SJSA1 (cell line): ENCODE data around the gene GALNT11. TPM values are rescaled to one million over a fixed set of nuclear protein-coding genes. Genes with fewer than 3 reads are reported as not detected.
A peak's percentile ranks its signal among the peaks of the same experiment; 100 is the strongest.

Experiments
- DNase-seq, 2 experiments: peaks; one replicate each; pipeline ENCODE4 v3.0.0-alpha.2; 2015 to 2020; ENCODE audit warnings: low spot score in 2 of 2, low read depth in 1 of 2
- H3K27ac ChIP-seq: fragments of 250-450 bp; sonication (Bioruptor Pico); 2 replicates; pipeline ENCODE4 v1.5.1; 2020; ENCODE audit warnings: mild to moderate bottlenecking, moderate library complexity
- H3K27me3 ChIP-seq: fragments of 250-450 bp; sonication (Bioruptor Pico); replicated peaks from 2 replicates; pipeline ENCODE4 v1.5.1; 2020; ENCODE audit warnings: mild to moderate bottlenecking, moderate library complexity
- H3K36me3 ChIP-seq: fragments of 250-450 bp; sonication (Bioruptor Pico); 2 replicates; pipeline ENCODE4 v1.5.1; 2020; ENCODE audit warnings: mild to moderate bottlenecking
- H3K4me1 ChIP-seq: fragments of 250-450 bp; sonication (Bioruptor Pico); replicated peaks from 2 replicates; pipeline ENCODE4 v1.6.1; 2021; ENCODE audit warnings: mild to moderate bottlenecking
- H3K4me3 ChIP-seq: fragments of 250-450 bp; sonication (Bioruptor Pico); 2 replicates; pipeline ENCODE4 v1.5.1; 2020; ENCODE audit warnings: mild to moderate bottlenecking
- H3K9me3 ChIP-seq: fragments of 250-450 bp; sonication (Bioruptor Pico); replicated peaks from 2 replicates; pipeline ENCODE4 v1.5.1; 2020; ENCODE audit warnings: mild to moderate bottlenecking
- total RNA-seq: library from RNA; depleted of rRNA; stranded (reverse); fragments of >200 nt; shearing (Covaris generic); gene quantifications from 2 replicates; pipeline ENCODE4 v1.2.3, GENCODE V29; 2014; rRNA removed

GALNT11 gene
- total RNA-seq, 1 experiment from 2014 or later: 48.8 TPM

- Histone ChIP-seq H3K4me3 (no peak overlapping the region), H3K4me1 (peaks cover 27% of the 10 kb centered on the region), H3K27me3 (no peaks in the 10 kb centered on the region), H3K9me3 (no peaks in the 10 kb centered on the region), H3K27ac (no peak overlapping the region), H3K36me3 (peaks cover 65% of the 10 kb centered on the region)
- no peak for DNase-seq
Measured at GRCh38 chr7:152140560-152140959, 115.1 kb downstream of the GALNT11 start.

DNA sequence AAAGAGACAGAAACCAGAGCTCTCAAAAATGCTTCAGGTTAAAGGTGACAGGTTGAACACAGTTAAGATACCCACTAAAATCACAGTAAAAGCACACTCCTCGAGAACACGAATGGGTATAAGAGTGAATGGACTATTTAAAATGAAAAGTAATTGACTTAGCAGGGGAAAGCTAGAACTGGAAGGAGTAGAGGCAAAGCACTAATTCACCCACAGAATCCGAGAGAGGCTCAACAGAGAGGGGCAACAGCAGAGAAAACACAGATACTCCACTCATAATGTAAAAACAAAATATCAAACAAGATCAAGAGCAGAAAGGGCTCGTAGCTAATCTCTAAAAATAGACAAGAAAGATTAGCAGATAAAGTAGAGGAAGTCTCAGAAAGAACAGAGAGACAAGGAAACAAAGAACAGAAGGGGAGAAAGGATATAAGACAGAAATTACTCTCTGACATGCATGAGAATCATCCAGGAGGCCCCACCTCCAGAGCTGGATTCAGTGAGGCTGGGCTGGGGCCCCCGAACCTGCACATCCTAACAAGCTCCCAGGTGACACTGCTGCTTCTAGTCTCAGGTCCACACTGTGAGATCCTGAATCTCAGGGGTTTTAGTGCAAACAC is 117.6 kb downstream of the GALNT11 start:
- no peaks in the 10 kb centered on the region for H3K9me3 ChIP-seq
- DNase-seq: no peak
- H3K4me3 ChIP-seq: no peak overlapping the region
- H3K36me3 ChIP-seq: peaks cover 76% of the 10 kb centered on the region
- peaks cover 12% of the 10 kb centered on the region for H3K4me1 ChIP-seq
- no peak overlapping the region for H3K27ac ChIP-seq
- no peaks in the 10 kb centered on the region for H3K27me3 ChIP-seq

DNA sequence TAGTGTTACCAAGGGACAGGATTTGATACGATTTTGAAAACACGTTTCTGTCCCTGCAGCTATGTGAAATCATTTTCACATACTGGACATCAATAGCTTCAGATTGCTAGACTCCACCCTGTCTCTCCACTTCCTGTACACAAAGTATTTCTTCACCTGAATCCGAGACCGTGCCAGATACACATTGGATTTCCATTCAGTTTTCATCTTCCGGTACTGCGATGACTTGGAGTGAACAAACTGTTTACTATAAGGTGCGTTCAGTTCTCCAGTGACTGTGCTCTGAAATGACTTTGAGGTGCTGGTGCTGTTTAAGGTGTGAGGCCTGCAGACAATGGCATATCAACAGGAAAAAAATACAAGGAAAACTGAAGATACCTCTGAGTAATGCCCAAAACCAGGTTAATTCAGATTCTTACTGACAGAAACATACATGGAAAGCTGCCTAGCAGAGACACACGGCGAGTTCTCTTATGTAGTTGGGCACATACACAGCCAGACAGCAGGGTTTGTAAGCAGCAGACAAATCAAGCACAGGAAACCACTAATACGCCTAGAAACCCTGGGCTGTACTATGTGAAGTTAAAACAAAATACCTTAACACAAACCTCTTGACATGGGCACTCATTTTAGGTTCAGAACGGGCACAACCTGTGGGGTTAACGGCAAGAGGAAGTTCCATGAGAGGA is 119.2 kb downstream of the GALNT11 start:
- no peak for DNase-seq
- H3K36me3 ChIP-seq: peaks cover 77% of the 10 kb centered on the region

GRCh38 chr7:152145853-152146466 is 120.5 kb downstream of the GALNT11 start:
- Histone ChIP-seq H3K4me3 (no peak overlapping the region), H3K27ac (no peak overlapping the region), H3K9me3 (no peaks in the 10 kb centered on the region), H3K36me3 (peaks cover 78% of the 10 kb centered on the region), H3K4me1 (peaks cover 12% of the 10 kb centered on the region; the same call in 1 of the 2 replicates), H3K27me3 (no peaks in the 10 kb centered on the region)
- peak in 1 of 2 experiments; percentile 59 for DNase-seq

More for the DNA sequence above, 119.2 kb downstream of the GALNT11 start:
- Histone ChIP-seq H3K4me3 (no peak overlapping the region), H3K4me1 (peaks cover 12% of the 10 kb centered on the region; the same call in 1 of the 2 replicates), H3K27ac (no peak overlapping the region), H3K27me3 (no peaks in the 10 kb centered on the region), H3K9me3 (no peaks in the 10 kb centered on the region)

- DNase-seq: no peak
- Histone ChIP-seq H3K27me3 (no peaks in the 10 kb centered on the region), H3K36me3 (peaks cover 93% of the 10 kb centered on the region)
Measured at GRCh38 chr7:152148706-152149105, 123.2 kb downstream of the GALNT11 start.

GRCh38 chr7:152149363-152149762 is 123.9 kb downstream of the GALNT11 start:
- no peaks in the 10 kb centered on the region for H3K27me3 ChIP-seq
- peaks cover 93% of the 10 kb centered on the region for H3K36me3 ChIP-seq
- no peak for DNase-seq
- no peak overlapping the region for H3K27ac ChIP-seq
- no peak overlapping the region for H3K4me3 ChIP-seq
- H3K4me1 ChIP-seq: peaks cover 12% of the 10 kb centered on the region; the same call in 1 of the 2 replicates
- H3K9me3 ChIP-seq: no peaks in the 10 kb centered on the region

More at GRCh38 chr7:152148706-152149105, 123.2 kb downstream of the GALNT11 start:
- Histone ChIP-seq H3K9me3 (no peaks in the 10 kb centered on the region), H3K4me3 (no peak overlapping the region), H3K27ac (no peak overlapping the region), H3K4me1 (peaks cover 12% of the 10 kb centered on the region; the same call in 1 of the 2 replicates)

DNA sequence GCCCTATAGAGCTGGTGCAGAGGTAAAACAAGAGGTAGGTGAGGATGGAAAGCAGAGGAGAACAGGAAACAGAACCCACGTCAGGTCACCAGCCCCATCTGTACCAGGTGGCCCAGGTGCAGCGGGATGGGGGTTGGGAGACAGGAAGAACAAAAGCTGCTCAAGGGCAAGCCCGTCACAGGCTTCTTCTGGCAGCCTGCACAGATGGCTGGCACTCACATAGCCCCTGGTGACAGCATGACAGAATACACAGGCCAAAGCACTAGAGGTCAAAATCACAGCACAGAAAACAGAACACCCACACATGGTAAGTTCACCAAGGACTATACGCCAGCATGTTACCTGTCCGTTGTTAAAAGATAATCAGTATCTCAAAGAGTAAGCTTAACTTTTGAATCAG is 126.8 kb downstream of the GALNT11 start:
- Histone ChIP-seq H3K9me3 (no peaks in the 10 kb centered on the region), H3K36me3 (peaks cover 79% of the 10 kb centered on the region), H3K4me3 (no peak overlapping the region), H3K4me1 (no peaks in the 10 kb centered on the region), H3K27me3 (no peaks in the 10 kb centered on the region), H3K27ac (no peak overlapping the region)
- no peak for DNase-seq

DNA sequence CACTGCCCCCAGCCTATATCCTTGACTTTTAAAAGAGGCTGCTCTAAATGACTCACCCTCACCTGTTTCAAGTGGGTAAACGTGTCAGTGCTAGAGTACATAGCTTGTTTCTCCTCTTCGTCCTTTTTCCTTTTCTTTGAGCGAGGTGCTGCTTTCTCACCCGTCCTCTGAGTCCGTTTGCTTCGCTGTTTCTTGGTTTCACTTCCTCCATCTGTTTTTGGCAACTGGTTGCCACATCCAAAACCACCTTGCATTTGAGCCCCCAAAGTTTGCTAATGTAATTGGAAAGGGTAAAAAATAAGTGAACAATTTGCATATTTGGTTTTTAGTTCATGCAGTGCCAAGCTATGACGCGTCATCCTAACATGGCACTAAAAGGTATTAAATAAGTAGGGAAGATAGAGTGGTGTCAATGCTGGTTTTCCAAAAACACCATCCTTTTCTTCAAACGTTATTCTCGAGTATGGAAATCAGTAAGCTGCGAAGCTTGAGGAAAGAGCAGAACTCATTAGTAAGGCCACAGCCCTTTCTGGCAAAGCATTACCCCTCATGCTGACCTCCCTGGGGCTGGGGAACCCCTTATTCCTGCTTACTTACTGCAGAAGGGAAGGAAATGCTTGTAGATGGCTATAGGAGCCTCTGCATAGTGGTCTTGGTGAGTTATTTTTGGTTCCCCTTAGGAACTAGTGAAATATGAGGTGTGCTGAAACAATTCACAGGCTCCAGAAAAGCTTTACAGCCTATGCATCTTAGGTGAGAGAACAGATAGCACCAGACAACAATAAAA is 133.5 kb downstream of the GALNT11 start:
- no peak for DNase-seq
- no peak overlapping the region for H3K4me3 ChIP-seq
- no peaks in the 10 kb centered on the region for H3K27me3 ChIP-seq
- H3K4me1 ChIP-seq: no peaks in the 10 kb centered on the region
- peaks cover 56% of the 10 kb centered on the region for H3K36me3 ChIP-seq
- H3K9me3 ChIP-seq: no peaks in the 10 kb centered on the region
- no peak overlapping the region for H3K27ac ChIP-seq

- no peak for DNase-seq
- Histone ChIP-seq H3K36me3 (peaks cover 47% of the 10 kb centered on the region), H3K9me3 (no peaks in the 10 kb centered on the region), H3K27me3 (no peaks in the 10 kb centered on the region), H3K27ac (no peak overlapping the region), H3K4me1 (no peaks in the 10 kb centered on the region), H3K4me3 (no peak overlapping the region)
Measured at GRCh38 chr7:152161171-152161570, 135.7 kb downstream of the GALNT11 start.

GRCh38 chr7:152162287-152162686 is 136.8 kb downstream of the GALNT11 start:
- Histone ChIP-seq H3K4me1 (no peaks in the 10 kb centered on the region), H3K4me3 (no peak overlapping the region), H3K9me3 (no peaks in the 10 kb centered on the region), H3K27me3 (no peaks in the 10 kb centered on the region), H3K27ac (no peak overlapping the region), H3K36me3 (peaks cover 58% of the 10 kb centered on the region)
- no peak for DNase-seq

Other genes with a start within 250 kb of the GALNT11 start
- 28.2 and 43.4 TPM in 2 replicates for gene PRKAG2, start 148.6 kb upstream of the GALNT11 start, total RNA-seq
- gene GALNTL5, start 69.2 kb upstream of the GALNT11 start, total RNA-seq: not detected in 2 replicates